Measurements from ENCODE around the gene ISY1. TPM values are rescaled to one million over a fixed set of nuclear protein-coding genes. Genes with fewer than 3 reads are reported as not detected.
A peak's percentile ranks its signal among the peaks of the same experiment; 100 is the strongest.
"Not testable (repeated sequence)": the region's sequence is repeated elsewhere in the genome, so short reads cannot be mapped to it uniquely, and the experiment has no call there.

ISY1 gene
- total and polyA plus RNA-seq, 9 donors: 13.1 to 45.3 (median 28.8) TPM

GRCh38 chr3:129187857-129188256 is 27.0 kb upstream of the ISY1 start:
- WGBS, 3 donors: 5 to 21% (median 6%) methylated on average over 1 of the region's 1 CpG
- no peak for DNase-seq
- no peak overlapping the region for H3K4me3 ChIP-seq
- H3K9me3 ChIP-seq: no peaks in the 10 kb centered on the region
- intact Hi-C loops (cut with DNase I): loop anchor here in 1 of 4 donors (10.0 kb wide), 1 partner anchor 127 kb away; a partner anchor contains a TSS
- H3K27me3 ChIP-seq: no peaks in the 10 kb centered on the region
- H3K36me3 ChIP-seq: no peaks in the 10 kb centered on the region
- TF ChIP-seq EP300 (IDR thresholded peaks at IDR 0.05) (no peak), CTCF (IDR thresholded peaks at IDR 0.05) (no peak), POLR2A (IDR thresholded peaks at IDR 0.05) (no peak)
- peaks cover 4% of the 10 kb centered on the region for H3K4me1 ChIP-seq (ENCODE audit: insufficient read depth)
- peak overlapping the region in 1 of 2 donors; percentile 70 for H3K27ac ChIP-seq

GRCh38 chr3:129185783-129186182 is 24.9 kb upstream of the ISY1 start:
- H3K4me3 ChIP-seq: no peak overlapping the region
- DNase-seq: no peak
- no peaks in the 10 kb centered on the region for H3K36me3 ChIP-seq
- no peaks in the 10 kb centered on the region for H3K9me3 ChIP-seq
- H3K4me1 ChIP-seq (ENCODE audit: insufficient read depth): peaks cover 4% of the 10 kb centered on the region
- H3K27ac ChIP-seq: no peak overlapping the region
- WGBS, 3 donors: 76 to 87% (median 86%) methylated on average over 3 of the region's 3 CpGs
- intact Hi-C loops (cut with DNase I): loop anchor here in 1 of 4 donors (10.0 kb wide), 1 partner anchor 129 kb away; a partner anchor contains a TSS
- TF ChIP-seq POLR2A (IDR thresholded peaks at IDR 0.05) (no peak), CTCF (IDR thresholded peaks at IDR 0.05) (no peak), EP300 (IDR thresholded peaks at IDR 0.05) (no peak)
- no peaks in the 10 kb centered on the region for H3K27me3 ChIP-seq

GRCh38 chr3:129184784-129185542 is 24.1 kb upstream of the ISY1 start:
- not testable (repeated sequence) for H3K9me3 ChIP-seq; H3K36me3 ChIP-seq; DNase-seq; H3K27me3 ChIP-seq; H3K4me1 ChIP-seq (ENCODE audit: insufficient read depth)
- intact Hi-C loops (cut with DNase I): loop anchor here in 1 of 4 donors (10.0 kb wide), 1 partner anchor 130 kb away; a partner anchor contains a TSS
- peak overlapping the region in 1 of 2 donors; percentile 95 for H3K27ac ChIP-seq
- 79 to 83% (median 81%) methylated on average over 20 of the region's 20 CpGs for WGBS, 3 donors
- peak overlapping the region; percentile 100 for H3K4me3 ChIP-seq

GRCh38 chr3:129184396-129184657 is 23.5 kb upstream of the ISY1 start:
- no peaks in the 10 kb centered on the region for H3K27me3 ChIP-seq
- H3K27ac ChIP-seq: peak overlapping the region; percentile 91 to 95
- H3K9me3 ChIP-seq: no peaks in the 10 kb centered on the region
- TF ChIP-seq EP300 (IDR thresholded peaks at IDR 0.05) (no peak), POLR2A (IDR thresholded peaks at IDR 0.05) (no peak), CTCF (IDR thresholded peaks at IDR 0.05) (no peak)
- DNase-seq: peak in 1 of 5 donors; percentile 40
- no peaks in the 10 kb centered on the region for H3K36me3 ChIP-seq
- peak overlapping the region; percentile 100 for H3K4me3 ChIP-seq
- intact Hi-C loops (cut with DNase I): loop anchor here in 1 of 4 donors (10.0 kb wide), 1 partner anchor 130 kb away; a partner anchor contains a TSS
- 2 to 3% (median 2%) methylated on average over 5 of the region's 5 CpGs for WGBS, 3 donors
- peaks cover 9% of the 10 kb centered on the region for H3K4me1 ChIP-seq (ENCODE audit: insufficient read depth)
